ENCODE results near the gene ZFYVE9.

Gene ZFYVE9

DNA sequence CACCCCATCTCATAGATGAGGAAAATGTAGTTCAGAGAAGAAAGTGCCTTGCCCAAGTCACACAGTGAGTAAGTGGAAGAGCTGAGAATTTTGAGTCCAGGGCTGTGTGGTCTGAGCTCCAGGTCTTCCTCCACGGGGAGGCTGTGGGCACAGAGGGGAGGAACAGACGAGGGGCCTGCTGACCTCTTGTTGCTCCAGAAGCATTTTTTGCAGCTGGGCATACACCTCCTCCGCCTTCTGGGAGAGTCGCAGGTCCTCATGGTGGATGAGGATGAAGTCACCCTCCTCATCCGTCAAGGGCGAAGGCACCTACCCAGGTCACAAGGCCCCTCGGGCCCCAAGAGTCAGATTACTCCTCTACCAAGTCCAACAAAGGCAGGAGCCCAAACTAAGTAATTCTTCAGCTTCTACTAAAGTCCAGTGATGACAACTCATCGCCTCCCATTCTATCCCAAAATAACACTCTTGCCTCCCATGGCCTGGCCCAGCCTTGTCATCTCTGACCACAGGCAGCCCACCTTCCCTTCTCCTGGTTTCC, 215.0 kb downstream of the ZFYVE9 start:
- TF ChIP-seq FOXP2 (optimal IDR thresholded peaks at IDR 0.05; ENCODE audit: control extremely low read depth, extremely low read length, insufficient read depth) (no peak), POLR2AphosphoS5 (IDR thresholded peaks at IDR 0.05; ENCODE audit: borderline replicate concordance, low read depth, low read length) (no peak), EZH2 (IDR thresholded peaks at IDR 0.05) (no peak)
- DNase-seq (ENCODE audit: low read depth, low spot score), result no peak
- Histone ChIP-seq H3K4me3 (no peak overlapping the region), H3K36me3 (ENCODE audit: insufficient read depth, low read length) (peaks cover 85% of the 10 kb centered on the region), H3K9me3 (ENCODE audit: low read depth, low read length) (no peaks in the 10 kb centered on the region), H3K27ac (no peak overlapping the region), H3K9ac (ENCODE audit: insufficient read length) (no peak overlapping the region)

- Histone ChIP-seq H3K4me3 (no peak overlapping the region), H3K9ac (ENCODE audit: insufficient read length) (no peak overlapping the region), H3K9me3 (ENCODE audit: low read depth, low read length) (no peaks in the 10 kb centered on the region), H3K27ac (no peak overlapping the region), H3K36me3 (ENCODE audit: insufficient read depth, low read length) (peaks cover 89% of the 10 kb centered on the region)
- no peak for DNase-seq (ENCODE audit: low read depth, low spot score)
- TF ChIP-seq FOXP2 (optimal IDR thresholded peaks at IDR 0.05; ENCODE audit: control extremely low read depth, extremely low read length, insufficient read depth) (no peak), POLR2AphosphoS5 (IDR thresholded peaks at IDR 0.05; ENCODE audit: borderline replicate concordance, low read depth, low read length) (no peak), EZH2 (IDR thresholded peaks at IDR 0.05) (no peak)
These were observed 215.5 kb downstream of the ZFYVE9 start for GRCh38 chr1:52357397-52357796.

DNA sequence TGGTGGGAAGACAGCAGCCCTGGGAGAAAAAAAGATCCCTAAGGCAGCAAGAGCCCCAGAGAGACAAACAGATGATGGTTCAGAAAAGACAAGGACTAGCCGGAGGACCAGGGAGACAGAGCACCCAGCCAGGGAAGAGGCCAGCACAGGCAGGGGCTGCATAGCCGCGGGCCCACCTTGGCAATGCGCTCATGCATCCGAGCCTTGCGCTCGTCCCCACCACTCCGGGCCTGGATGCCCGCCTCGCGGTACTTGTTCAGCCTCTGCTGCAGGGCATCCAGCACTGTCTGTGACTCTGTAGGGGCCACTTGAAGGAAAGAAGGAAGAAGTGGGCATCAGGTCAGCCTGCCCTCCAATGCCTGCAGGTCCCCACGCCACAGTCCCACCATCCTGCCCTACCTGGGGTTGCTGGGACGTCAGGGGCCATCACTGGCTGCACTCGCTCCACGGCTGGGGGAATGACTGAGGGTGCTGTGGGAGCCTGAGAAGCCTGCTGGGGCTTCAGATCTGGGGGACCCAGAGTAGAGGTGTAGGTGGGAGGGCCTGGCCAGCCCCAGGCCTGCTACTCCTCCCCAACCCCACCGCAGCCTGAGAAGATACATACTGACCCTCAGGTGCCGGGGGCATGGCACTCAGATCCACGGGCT, 217.1 kb downstream of the ZFYVE9 start:
- TF ChIP-seq FOXP2 (optimal IDR thresholded peaks at IDR 0.05; ENCODE audit: control extremely low read depth, extremely low read length, insufficient read depth), result no peak
- TF ChIP-seq POLR2AphosphoS5 (IDR thresholded peaks at IDR 0.05; ENCODE audit: borderline replicate concordance, low read depth, low read length), result no peak
- no peak for TF ChIP-seq EZH2 (IDR thresholded peaks at IDR 0.05)
- H3K9me3 ChIP-seq (ENCODE audit: low read depth, low read length), result no peaks in the 10 kb centered on the region
- DNase-seq (ENCODE audit: low read depth, low spot score), result no peak
- peaks cover 81% of the 10 kb centered on the region for H3K36me3 ChIP-seq (ENCODE audit: insufficient read depth, low read length)
- no peak overlapping the region for H3K4me3 ChIP-seq
- H3K27ac ChIP-seq, result no peak overlapping the region
- H3K9ac ChIP-seq (ENCODE audit: insufficient read length), result no peak overlapping the region

- Histone ChIP-seq H3K9me3 (ENCODE audit: low read depth, low read length) (no peaks in the 10 kb centered on the region), H3K4me3 (no peak overlapping the region), H3K27ac (no peak overlapping the region), H3K36me3 (ENCODE audit: insufficient read depth, low read length) (peaks cover 72% of the 10 kb centered on the region), H3K9ac (ENCODE audit: insufficient read length) (no peak overlapping the region)
- no peak for DNase-seq (ENCODE audit: low read depth, low spot score)
- TF ChIP-seq FOXP2 (optimal IDR thresholded peaks at IDR 0.05; ENCODE audit: control extremely low read depth, extremely low read length, insufficient read depth) (no peak), POLR2AphosphoS5 (IDR thresholded peaks at IDR 0.05; ENCODE audit: borderline replicate concordance, low read depth, low read length) (no peak), EZH2 (IDR thresholded peaks at IDR 0.05) (no peak)
These were observed 218.0 kb downstream of the ZFYVE9 start for GRCh38 chr1:52359676-52360594.

DNA sequence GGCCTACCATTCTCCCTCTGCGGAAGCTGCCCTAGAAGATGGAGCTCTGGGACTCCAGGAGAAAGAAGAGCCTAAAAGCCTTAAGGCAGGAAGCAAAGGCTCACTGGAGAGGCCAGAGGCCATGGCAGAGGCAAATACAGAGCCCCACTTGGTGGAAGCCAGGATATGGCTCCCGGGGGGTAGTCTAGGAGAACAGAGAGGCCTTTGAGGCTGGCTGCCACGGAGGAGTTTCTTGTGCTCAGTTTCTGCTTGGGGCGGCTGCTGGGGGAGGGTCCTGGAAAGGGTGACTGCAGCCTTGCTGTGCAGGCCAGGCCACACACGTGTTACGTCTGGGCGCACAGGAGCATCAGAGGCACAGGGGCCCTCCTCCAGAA, 218.7 kb downstream of the ZFYVE9 start:
- TF ChIP-seq EZH2 (IDR thresholded peaks at IDR 0.05) (no peak), POLR2AphosphoS5 (IDR thresholded peaks at IDR 0.05; ENCODE audit: borderline replicate concordance, low read depth, low read length) (no peak), FOXP2 (optimal IDR thresholded peaks at IDR 0.05; ENCODE audit: control extremely low read depth, extremely low read length, insufficient read depth) (no peak)
- DNase-seq (ENCODE audit: low read depth, low spot score), result no peak
- no peak overlapping the region for H3K4me3 ChIP-seq
- H3K9ac ChIP-seq (ENCODE audit: insufficient read length), result no peak overlapping the region
- no peaks in the 10 kb centered on the region for H3K9me3 ChIP-seq (ENCODE audit: low read depth, low read length)
- peaks cover 65% of the 10 kb centered on the region for H3K36me3 ChIP-seq (ENCODE audit: insufficient read depth, low read length)
- H3K27ac ChIP-seq, result no peak overlapping the region

DNA sequence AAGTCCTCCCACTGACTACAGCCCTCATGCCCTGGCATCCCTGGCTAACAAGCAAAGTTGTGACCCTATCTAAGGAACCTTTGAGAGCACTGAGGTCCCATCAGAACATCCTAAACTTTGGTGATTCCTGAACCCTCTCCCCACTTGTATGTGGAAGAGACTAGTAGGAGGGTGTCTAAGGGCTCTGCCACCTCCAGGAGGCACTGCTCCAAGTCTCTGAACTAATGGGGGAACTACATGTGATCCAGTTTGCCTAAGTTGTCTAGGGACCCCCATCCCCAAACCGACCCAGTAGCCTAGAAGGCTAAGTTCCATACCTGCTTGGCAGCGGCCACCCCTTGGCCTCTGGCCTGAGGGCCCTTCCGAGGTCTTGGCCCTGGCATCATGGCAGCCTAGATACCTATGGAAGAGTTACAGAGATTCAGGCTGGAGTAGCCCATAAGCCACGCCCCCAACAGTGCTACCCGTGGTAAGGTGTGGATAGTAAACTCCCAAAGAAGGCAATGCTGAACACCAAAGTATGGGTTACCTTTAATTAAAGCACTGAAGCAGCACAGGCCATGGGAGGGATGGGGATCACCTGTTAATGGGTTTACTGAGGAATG, 222.4 kb downstream of the ZFYVE9 start:
- Histone ChIP-seq H3K4me3 (peak overlapping the region; percentile 97), H3K36me3 (ENCODE audit: insufficient read depth, low read length) (peaks cover 28% of the 10 kb centered on the region), H3K9me3 (ENCODE audit: low read depth, low read length) (no peaks in the 10 kb centered on the region), H3K27ac (peak overlapping the region; percentile 67; the same call in 1 of the 2 replicates), H3K9ac (ENCODE audit: insufficient read length) (peak overlapping the region; percentile 74)
- TF ChIP-seq POLR2AphosphoS5 (IDR thresholded peaks at IDR 0.05; ENCODE audit: borderline replicate concordance, low read depth, low read length) (no peak), FOXP2 (optimal IDR thresholded peaks at IDR 0.05; ENCODE audit: control extremely low read depth, extremely low read length, insufficient read depth) (no peak), EZH2 (IDR thresholded peaks at IDR 0.05) (no peak)
- DNase-seq (ENCODE audit: low read depth, low spot score), result no peak

- Histone ChIP-seq H3K9me3 (ENCODE audit: low read depth, low read length) (no peaks in the 10 kb centered on the region), H3K36me3 (ENCODE audit: insufficient read depth, low read length) (peaks cover 21% of the 10 kb centered on the region; the same call in 1 of the 2 replicates), H3K9ac (ENCODE audit: insufficient read length) (peak overlapping the region; percentile 74), H3K27ac (peak overlapping the region; percentile 67), H3K4me3 (peak overlapping the region; percentile 97)
- no peak for DNase-seq (ENCODE audit: low read depth, low spot score)
- no peak for TF ChIP-seq POLR2AphosphoS5 (IDR thresholded peaks at IDR 0.05; ENCODE audit: borderline replicate concordance, low read depth, low read length)
- no peak for TF ChIP-seq EZH2 (IDR thresholded peaks at IDR 0.05)
- TF ChIP-seq FOXP2 (optimal IDR thresholded peaks at IDR 0.05; ENCODE audit: control extremely low read depth, extremely low read length, insufficient read depth), result no peak
These were observed 223.3 kb downstream of the ZFYVE9 start for GRCh38 chr1:52365071-52365745.
